H1 (cell line): ENCODE measurements around the gene AIF1. TPM values are rescaled to one million over a fixed set of nuclear protein-coding genes. Genes with fewer than 3 reads are reported as not detected.

Experiments
- NANOG ChIP-seq: IDR thresholded peaks from 2 replicates; pipeline ENCODE4 v1.6.1; 2011; ENCODE audit warnings: low read length, low read depth, mild to moderate bottlenecking, inconsistent platforms; ENCODE audit not compliant: insufficient read depth, poor library complexity, severe bottlenecking
- RFX5 ChIP-seq: IDR thresholded peaks from 2 replicates; pipeline ENCODE4 v1.6.1; 2011; ENCODE audit warnings: low read depth, low read length, improper control_type of control experiment, borderline replicate concordance
- SAP30 ChIP-seq: fragments of 300-600 bp; sonication (generic); IDR thresholded peaks from 2 replicates; pipeline ENCODE4 v1.7.1; 2012; ENCODE audit warnings: low read length, moderate library complexity, mild to moderate bottlenecking, inconsistent platforms; ENCODE audit not compliant: insufficient read depth, insufficient replicate concordance
- polyA plus RNA-seq, 7 experiments: library from polyadenylated mRNA; depleted of rRNA in 3 of 7; stranded (reverse) in 5 of 7; unstranded in 2 of 7; fragments of >200 nt in 5 of 7; fragments of 200-250 nt in 2 of 7; gene quantifications; 1 replicate in 5 of 7; 2 replicates in 1 of 7; 4 replicates in 1 of 7; pipeline versions ENCODE4 v1.2.1 to v1.2.3, GENCODE V29; 2011 to 2013; ENCODE audit warnings: missing spikeins in 2 of 7, mixed read lengths in 2 of 7
- total RNA-seq: library from RNA; stranded (reverse); fragmentation: NEBNext Ultra II Directional; extraction: Animal tissue kit (Norgen Biotek cat#: 25700); gene quantifications from 2 replicates; pipeline ENCODE4 v1.2.1, GENCODE V29; 2021
- TF ChIP-seq, protein P1 (sequence below), 3 experiments: IDR thresholded peaks; 1 replicate in 2 of 3; 2 replicates in 1 of 3; pipeline versions ENCODE4 v1.5.1 to v1.6.1; 2011; ENCODE audit warnings: low read length in 3 of 3, mild to moderate bottlenecking in 3 of 3, inconsistent platforms in 2 of 3, low read depth in 1 of 3, moderate library complexity in 1 of 3; ENCODE audit not compliant: insufficient read depth in 1 of 3; ENCODE audit errors: control extremely low read depth in 1 of 3

AIF1 gene
- total and polyA plus RNA-seq, 2 of the 8 experiments (the other 6 are each of a cell fraction or from before 2014, with no cell fraction given): 6.3 to 9.8 TPM

DNA sequence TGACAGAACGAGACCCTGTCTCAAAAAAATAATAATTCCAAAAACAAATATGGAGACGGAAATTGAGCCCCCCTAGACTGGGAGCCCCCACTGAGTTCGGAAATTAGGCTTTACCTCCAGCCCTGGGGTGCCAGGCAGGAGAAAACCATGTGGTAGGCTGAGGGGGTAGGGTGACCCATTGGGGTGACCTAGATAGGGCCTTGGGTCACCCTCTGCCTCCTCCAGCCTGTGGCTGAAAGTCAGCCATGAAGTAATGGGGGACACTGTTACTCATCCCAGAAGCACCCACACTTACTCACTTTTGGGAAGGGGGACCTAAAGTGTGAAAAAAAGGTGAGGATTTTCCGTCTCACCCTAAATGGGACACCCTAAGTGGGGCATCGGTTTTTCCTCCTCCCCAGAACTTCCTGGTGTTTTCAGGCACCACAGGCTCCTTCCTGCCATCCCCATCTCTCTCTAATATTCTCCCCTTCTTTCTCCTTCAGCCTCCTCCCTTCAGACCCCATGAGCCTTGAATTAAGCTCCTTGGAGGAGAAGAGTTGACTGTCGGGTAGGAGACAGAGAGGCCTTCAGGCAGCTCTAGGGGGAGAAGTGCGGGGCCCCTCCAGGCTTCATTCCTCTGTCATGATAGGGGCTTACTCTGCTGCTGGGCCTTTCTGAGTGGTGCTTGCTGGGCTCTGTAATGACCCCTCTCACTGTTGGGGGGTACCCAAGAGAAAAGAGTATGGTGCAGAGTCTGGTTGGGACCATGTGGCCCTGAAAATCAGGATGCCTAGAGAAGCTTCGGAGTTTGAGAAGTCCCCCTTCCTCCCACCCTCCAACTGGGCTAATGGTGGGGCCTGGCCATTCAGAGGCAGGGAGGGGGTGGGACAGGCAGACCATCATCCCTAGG is 35.2 kb upstream of the AIF1 start (continued):
- TF ChIP-seq, protein P1, sequence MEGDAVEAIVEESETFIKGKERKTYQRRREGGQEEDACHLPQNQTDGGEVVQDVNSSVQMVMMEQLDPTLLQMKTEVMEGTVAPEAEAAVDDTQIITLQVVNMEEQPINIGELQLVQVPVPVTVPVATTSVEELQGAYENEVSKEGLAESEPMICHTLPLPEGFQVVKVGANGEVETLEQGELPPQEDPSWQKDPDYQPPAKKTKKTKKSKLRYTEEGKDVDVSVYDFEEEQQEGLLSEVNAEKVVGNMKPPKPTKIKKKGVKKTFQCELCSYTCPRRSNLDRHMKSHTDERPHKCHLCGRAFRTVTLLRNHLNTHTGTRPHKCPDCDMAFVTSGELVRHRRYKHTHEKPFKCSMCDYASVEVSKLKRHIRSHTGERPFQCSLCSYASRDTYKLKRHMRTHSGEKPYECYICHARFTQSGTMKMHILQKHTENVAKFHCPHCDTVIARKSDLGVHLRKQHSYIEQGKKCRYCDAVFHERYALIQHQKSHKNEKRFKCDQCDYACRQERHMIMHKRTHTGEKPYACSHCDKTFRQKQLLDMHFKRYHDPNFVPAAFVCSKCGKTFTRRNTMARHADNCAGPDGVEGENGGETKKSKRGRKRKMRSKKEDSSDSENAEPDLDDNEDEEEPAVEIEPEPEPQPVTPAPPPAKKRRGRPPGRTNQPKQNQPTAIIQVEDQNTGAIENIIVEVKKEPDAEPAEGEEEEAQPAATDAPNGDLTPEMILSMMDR (IDR thresholded peaks at IDR 0.05; ENCODE audit: control extremely low read depth in 1 of 3, insufficient read depth in 1 of 3, low read depth in 1 of 3, low read length in 3 of 3): no peak
- TF ChIP-seq NANOG (no peak), SAP30 (no peak), RFX5 (no peak)
